WTC11 (cell line): Measurements from ENCODE around the gene CCDC88B. TPM values are rescaled to one million over a fixed set of nuclear protein-coding genes. Genes with fewer than 3 reads are reported as not detected.

Experiments
- CBFB ChIP-seq: sonication (generic); formaldehyde crosslinking; IDR thresholded peaks from 2 replicates; pipeline ENCODE4 v1.8.1; 2022; ENCODE audit warnings: mild to moderate bottlenecking, low read depth, missing genetic modification reagents
- CREM ChIP-seq: sonication (generic); formaldehyde crosslinking; IDR thresholded peaks from 2 replicates; pipeline ENCODE4 v1.8.1; 2022; ENCODE audit warnings: mild to moderate bottlenecking, missing genetic modification reagents, moderate library complexity
- EMX1 ChIP-seq: fragments of 250-450 bp; sonication (Bioruptor Pico); IDR thresholded peaks from 2 replicates; pipeline ENCODE4 v1.8.0; 2021; ENCODE audit warnings: mild to moderate bottlenecking
- ETV6 ChIP-seq: sonication (generic); formaldehyde crosslinking; IDR thresholded peaks from 2 replicates; pipeline ENCODE4 v1.8.1; 2022; ENCODE audit warnings: mild to moderate bottlenecking, missing genetic modification reagents
- FOXK1 ChIP-seq: sonication (generic); formaldehyde crosslinking; IDR thresholded peaks from 2 replicates; pipeline ENCODE4 v1.8.0; 2022; ENCODE audit warnings: mild to moderate bottlenecking, moderate library complexity, missing genetic modification reagents
- GABPB1 ChIP-seq: sonication (generic); formaldehyde crosslinking; IDR thresholded peaks from 2 replicates; pipeline ENCODE4 v1.8.1; 2023; ENCODE audit warnings: mild to moderate bottlenecking, missing genetic modification reagents
- IRF2 ChIP-seq: sonication (generic); formaldehyde crosslinking; IDR thresholded peaks from 2 replicates; pipeline ENCODE4 v1.8.0; 2022; ENCODE audit warnings: low read depth, missing genetic modification reagents, borderline replicate concordance
- JUN ChIP-seq: sonication (generic); formaldehyde crosslinking; IDR thresholded peaks from 2 replicates; pipeline ENCODE4 v1.8.0; 2023; ENCODE audit warnings: mild to moderate bottlenecking, missing genetic modification reagents
- KAT7 ChIP-seq: sonication (generic); formaldehyde crosslinking; IDR thresholded peaks from 2 replicates; pipeline ENCODE4 v1.8.1; 2023; ENCODE audit warnings: missing genetic modification reagents, mild to moderate bottlenecking, borderline replicate concordance
- MYBL2 ChIP-seq: sonication (generic); formaldehyde crosslinking; IDR thresholded peaks from 2 replicates; pipeline ENCODE4 v1.8.1; 2023; ENCODE audit warnings: mild to moderate bottlenecking, moderate library complexity, missing genetic modification reagents
- NFATC4 ChIP-seq: fragments of 250-450 bp; sonication (Bioruptor Pico); IDR thresholded peaks from 2 replicates; pipeline ENCODE4 v1.9.0; 2021; ENCODE audit warnings: mild to moderate bottlenecking
- NR2C2 ChIP-seq: sonication (generic); formaldehyde crosslinking; IDR thresholded peaks from 2 replicates; pipeline ENCODE4 v1.8.0; 2022; ENCODE audit warnings: mild to moderate bottlenecking, missing genetic modification reagents
- NR3C1 ChIP-seq: sonication (generic); formaldehyde crosslinking; conservative IDR thresholded peaks from 2 replicates; pipeline ENCODE4 v1.8.1; 2023; ENCODE audit warnings: low read depth, mild to moderate bottlenecking, missing genetic modification reagents
- OVOL2 ChIP-seq: fragments of 250-450 bp; sonication (Bioruptor Pico); IDR thresholded peaks from 2 replicates; pipeline ENCODE4 v1.9.0; 2021; ENCODE audit warnings: mild to moderate bottlenecking, borderline replicate concordance
- PRRX2 ChIP-seq: fragments of 250-450 bp; sonication (Bioruptor Pico); IDR thresholded peaks from 2 replicates; pipeline ENCODE4 v1.8.0; 2021; ENCODE audit warnings: mild to moderate bottlenecking
- SOX15 ChIP-seq: fragments of 250-450 bp; sonication (Bioruptor Pico); IDR thresholded peaks from 2 replicates; pipeline ENCODE4 v1.9.0; 2021; ENCODE audit warnings: mild to moderate bottlenecking
- SP1 ChIP-seq: sonication (generic); formaldehyde crosslinking; conservative IDR thresholded peaks from 2 replicates; pipeline ENCODE4 v1.8.1; 2022; ENCODE audit warnings: missing genetic modification reagents
- ZNF121 ChIP-seq: sonication (generic); formaldehyde crosslinking; IDR thresholded peaks from 2 replicates; pipeline ENCODE4 v1.8.0; 2023; ENCODE audit warnings: missing genetic modification reagents
- ZNF232 ChIP-seq: sonication (generic); formaldehyde crosslinking; IDR thresholded peaks from 2 replicates; pipeline ENCODE4 v1.8.0; 2022; ENCODE audit warnings: mild to moderate bottlenecking, missing genetic modification reagents
- ZNF423 ChIP-seq: fragments of 250-450 bp; sonication (Bioruptor Pico); IDR thresholded peaks from 2 replicates; pipeline ENCODE4 v2.1.2; 2022; ENCODE audit warnings: mild to moderate bottlenecking, moderate library complexity
- total RNA-seq: library from RNA; stranded (reverse); gene quantifications from 3 replicates; pipeline ENCODE4 v1.2.3, GENCODE V29; 2021
- TF ChIP-seq, protein P1 (sequence below): fragments of 200-600 bp; IDR thresholded peaks from 2 replicates; pipeline ENCODE4 v1.8.0; 2022; ENCODE audit warnings: antibody characterized with exemption
- TF ChIP-seq, protein P2 (sequence below): sonication (generic); formaldehyde crosslinking; IDR thresholded peaks from 2 replicates; pipeline ENCODE4 v1.8.0; 2022; ENCODE audit warnings: missing genetic modification reagents
- TF ChIP-seq, protein P3 (sequence below): sonication (generic); formaldehyde crosslinking; IDR thresholded peaks from 2 replicates; pipeline ENCODE4 v1.8.1; 2023; ENCODE audit warnings: mild to moderate bottlenecking, missing genetic modification reagents, moderate library complexity
- TF ChIP-seq, protein P4 (sequence below): sonication (generic); formaldehyde crosslinking; IDR thresholded peaks from 2 replicates; pipeline ENCODE4 v1.8.0; 2022; ENCODE audit warnings: mild to moderate bottlenecking, missing genetic modification reagents
- TF ChIP-seq, protein P5 (sequence below): sonication (generic); formaldehyde crosslinking; IDR thresholded peaks from 2 replicates; pipeline ENCODE4 v1.8.1; 2022; ENCODE audit warnings: low read depth, mild to moderate bottlenecking, moderate library complexity, missing genetic modification reagents, borderline replicate concordance
- TF ChIP-seq, protein P6 (sequence below): sonication (generic); formaldehyde crosslinking; IDR thresholded peaks from 2 replicates; pipeline ENCODE4 v1.8.0; 2022; ENCODE audit warnings: mild to moderate bottlenecking, missing genetic modification reagents
- TF ChIP-seq, protein P7 (sequence below): sonication (generic); formaldehyde crosslinking; conservative IDR thresholded peaks from 2 replicates; pipeline ENCODE4 v1.8.1; 2022; ENCODE audit warnings: mild to moderate bottlenecking, missing genetic modification reagents
- TF ChIP-seq, protein P8 (sequence below): sonication (generic); formaldehyde crosslinking; IDR thresholded peaks from 2 replicates; pipeline ENCODE4 v1.8.1; 2023; ENCODE audit warnings: mild to moderate bottlenecking, missing genetic modification reagents, moderate library complexity
- TF ChIP-seq, protein P9 (sequence below): sonication (generic); formaldehyde crosslinking; IDR thresholded peaks from 2 replicates; pipeline ENCODE4 v1.8.1; 2022; ENCODE audit warnings: mild to moderate bottlenecking, missing genetic modification reagents, moderate library complexity, borderline replicate concordance

CCDC88B gene
- total RNA-seq, 1 experiment from 2014 or later, result 17.0 TPM

DNA sequence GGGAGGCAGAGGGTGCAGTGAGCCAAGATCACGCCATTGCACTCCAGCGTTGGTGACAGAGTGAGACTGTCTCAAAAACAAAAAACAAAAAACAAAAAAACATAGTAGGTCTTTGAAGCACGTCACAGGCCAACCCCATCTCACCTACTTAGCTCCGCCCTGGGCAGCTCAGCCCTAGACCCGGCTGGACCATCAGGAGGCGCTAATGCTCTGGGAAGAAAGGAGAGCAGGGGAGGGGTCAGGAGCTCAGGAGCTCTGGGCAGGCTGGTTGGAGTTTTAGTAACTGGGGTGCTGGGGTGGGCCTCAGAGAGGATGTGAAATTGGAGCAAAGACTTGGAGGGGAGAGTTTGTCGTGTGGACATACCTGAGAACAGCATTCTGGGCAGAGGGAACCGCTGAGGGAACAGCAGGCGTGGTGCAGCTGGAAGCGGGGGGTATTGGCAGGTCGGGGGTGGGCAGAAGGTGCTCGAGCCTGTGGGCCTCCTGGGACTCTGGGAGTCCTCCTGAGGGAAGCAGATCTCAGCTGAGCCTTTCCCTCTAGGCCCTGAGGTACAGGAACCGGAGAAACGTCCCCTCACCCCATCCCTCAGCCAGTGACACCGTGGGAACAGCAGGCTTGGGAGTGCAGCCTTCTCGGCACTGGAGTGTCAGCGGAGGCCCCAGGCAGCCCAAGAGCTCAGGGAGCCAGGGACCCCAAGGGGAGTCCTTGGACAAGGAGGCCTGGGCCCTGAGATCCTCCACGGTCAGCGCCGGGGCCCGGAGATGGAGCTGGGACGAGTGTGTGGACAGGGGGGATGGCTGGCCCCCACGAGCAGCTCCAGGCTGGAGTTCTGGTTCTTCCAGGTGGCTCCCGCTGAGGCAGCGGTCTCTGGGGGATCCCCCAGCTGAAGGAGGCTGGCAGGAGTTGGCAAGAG lies 16.8 kb downstream of the CCDC88B start (continued):
- TF ChIP-seq, protein P1, sequence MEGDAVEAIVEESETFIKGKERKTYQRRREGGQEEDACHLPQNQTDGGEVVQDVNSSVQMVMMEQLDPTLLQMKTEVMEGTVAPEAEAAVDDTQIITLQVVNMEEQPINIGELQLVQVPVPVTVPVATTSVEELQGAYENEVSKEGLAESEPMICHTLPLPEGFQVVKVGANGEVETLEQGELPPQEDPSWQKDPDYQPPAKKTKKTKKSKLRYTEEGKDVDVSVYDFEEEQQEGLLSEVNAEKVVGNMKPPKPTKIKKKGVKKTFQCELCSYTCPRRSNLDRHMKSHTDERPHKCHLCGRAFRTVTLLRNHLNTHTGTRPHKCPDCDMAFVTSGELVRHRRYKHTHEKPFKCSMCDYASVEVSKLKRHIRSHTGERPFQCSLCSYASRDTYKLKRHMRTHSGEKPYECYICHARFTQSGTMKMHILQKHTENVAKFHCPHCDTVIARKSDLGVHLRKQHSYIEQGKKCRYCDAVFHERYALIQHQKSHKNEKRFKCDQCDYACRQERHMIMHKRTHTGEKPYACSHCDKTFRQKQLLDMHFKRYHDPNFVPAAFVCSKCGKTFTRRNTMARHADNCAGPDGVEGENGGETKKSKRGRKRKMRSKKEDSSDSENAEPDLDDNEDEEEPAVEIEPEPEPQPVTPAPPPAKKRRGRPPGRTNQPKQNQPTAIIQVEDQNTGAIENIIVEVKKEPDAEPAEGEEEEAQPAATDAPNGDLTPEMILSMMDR, result peak; percentile 23; the same call in 1 of the 2 replicates
- peak; percentile 32; the same call in 1 of the 2 replicates for TF ChIP-seq ETV6 (CRISPR knock-in tag)
- TF ChIP-seq ZNF121 (CRISPR knock-in tag), result no peak
- TF ChIP-seq NR3C1 (CRISPR knock-in tag), result no peak
- no peak for TF ChIP-seq IRF2 (CRISPR knock-in tag)
- TF ChIP-seq PRRX2 (CRISPR knock-in tag), result no peak
- TF ChIP-seq, protein P2, sequence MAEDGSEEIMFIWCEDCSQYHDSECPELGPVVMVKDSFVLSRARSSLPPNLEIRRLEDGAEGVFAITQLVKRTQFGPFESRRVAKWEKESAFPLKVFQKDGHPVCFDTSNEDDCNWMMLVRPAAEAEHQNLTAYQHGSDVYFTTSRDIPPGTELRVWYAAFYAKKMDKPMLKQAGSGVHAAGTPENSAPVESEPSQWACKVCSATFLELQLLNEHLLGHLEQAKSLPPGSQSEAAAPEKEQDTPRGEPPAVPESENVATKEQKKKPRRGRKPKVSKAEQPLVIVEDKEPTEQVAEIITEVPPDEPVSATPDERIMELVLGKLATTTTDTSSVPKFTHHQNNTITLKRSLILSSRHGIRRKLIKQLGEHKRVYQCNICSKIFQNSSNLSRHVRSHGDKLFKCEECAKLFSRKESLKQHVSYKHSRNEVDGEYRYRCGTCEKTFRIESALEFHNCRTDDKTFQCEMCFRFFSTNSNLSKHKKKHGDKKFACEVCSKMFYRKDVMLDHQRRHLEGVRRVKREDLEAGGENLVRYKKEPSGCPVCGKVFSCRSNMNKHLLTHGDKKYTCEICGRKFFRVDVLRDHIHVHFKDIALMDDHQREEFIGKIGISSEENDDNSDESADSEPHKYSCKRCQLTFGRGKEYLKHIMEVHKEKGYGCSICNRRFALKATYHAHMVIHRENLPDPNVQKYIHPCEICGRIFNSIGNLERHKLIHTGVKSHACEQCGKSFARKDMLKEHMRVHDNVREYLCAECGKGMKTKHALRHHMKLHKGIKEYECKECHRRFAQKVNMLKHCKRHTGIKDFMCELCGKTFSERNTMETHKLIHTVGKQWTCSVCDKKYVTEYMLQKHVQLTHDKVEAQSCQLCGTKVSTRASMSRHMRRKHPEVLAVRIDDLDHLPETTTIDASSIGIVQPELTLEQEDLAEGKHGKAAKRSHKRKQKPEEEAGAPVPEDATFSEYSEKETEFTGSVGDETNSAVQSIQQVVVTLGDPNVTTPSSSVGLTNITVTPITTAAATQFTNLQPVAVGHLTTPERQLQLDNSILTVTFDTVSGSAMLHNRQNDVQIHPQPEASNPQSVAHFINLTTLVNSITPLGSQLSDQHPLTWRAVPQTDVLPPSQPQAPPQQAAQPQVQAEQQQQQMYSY (CRISPR knock-in tag), result no peak
- no peak for TF ChIP-seq CREM (CRISPR knock-in tag)
- TF ChIP-seq OVOL2 (CRISPR knock-in tag), result no peak
- no peak for TF ChIP-seq NR2C2
- TF ChIP-seq ZNF423, result no peak
- TF ChIP-seq, protein P3, sequence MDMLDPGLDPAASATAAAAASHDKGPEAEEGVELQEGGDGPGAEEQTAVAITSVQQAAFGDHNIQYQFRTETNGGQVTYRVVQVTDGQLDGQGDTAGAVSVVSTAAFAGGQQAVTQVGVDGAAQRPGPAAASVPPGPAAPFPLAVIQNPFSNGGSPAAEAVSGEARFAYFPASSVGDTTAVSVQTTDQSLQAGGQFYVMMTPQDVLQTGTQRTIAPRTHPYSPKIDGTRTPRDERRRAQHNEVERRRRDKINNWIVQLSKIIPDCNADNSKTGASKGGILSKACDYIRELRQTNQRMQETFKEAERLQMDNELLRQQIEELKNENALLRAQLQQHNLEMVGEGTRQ (CRISPR knock-in tag), result no peak
- TF ChIP-seq, protein P4, sequence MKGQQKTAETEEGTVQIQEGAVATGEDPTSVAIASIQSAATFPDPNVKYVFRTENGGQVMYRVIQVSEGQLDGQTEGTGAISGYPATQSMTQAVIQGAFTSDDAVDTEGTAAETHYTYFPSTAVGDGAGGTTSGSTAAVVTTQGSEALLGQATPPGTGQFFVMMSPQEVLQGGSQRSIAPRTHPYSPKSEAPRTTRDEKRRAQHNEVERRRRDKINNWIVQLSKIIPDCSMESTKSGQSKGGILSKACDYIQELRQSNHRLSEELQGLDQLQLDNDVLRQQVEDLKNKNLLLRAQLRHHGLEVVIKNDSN (CRISPR knock-in tag), result no peak
- no peak for TF ChIP-seq JUN (CRISPR knock-in tag)
- TF ChIP-seq NFATC4 (CRISPR knock-in tag), result no peak
- peak; percentile 30; the same call in 1 of the 2 replicates for TF ChIP-seq SP1 (CRISPR knock-in tag)
- TF ChIP-seq, protein P5, sequence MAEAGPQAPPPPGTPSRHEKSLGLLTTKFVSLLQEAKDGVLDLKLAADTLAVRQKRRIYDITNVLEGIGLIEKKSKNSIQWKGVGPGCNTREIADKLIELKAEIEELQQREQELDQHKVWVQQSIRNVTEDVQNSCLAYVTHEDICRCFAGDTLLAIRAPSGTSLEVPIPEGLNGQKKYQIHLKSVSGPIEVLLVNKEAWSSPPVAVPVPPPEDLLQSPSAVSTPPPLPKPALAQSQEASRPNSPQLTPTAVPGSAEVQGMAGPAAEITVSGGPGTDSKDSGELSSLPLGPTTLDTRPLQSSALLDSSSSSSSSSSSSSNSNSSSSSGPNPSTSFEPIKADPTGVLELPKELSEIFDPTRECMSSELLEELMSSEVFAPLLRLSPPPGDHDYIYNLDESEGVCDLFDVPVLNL, result no peak
- no peak for TF ChIP-seq SOX15
- TF ChIP-seq KAT7, result no peak
- TF ChIP-seq ZNF232, result no peak
- TF ChIP-seq GABPB1 (CRISPR knock-in tag), result no peak
- TF ChIP-seq EMX1 (CRISPR knock-in tag), result no peak
- no peak for TF ChIP-seq CBFB (CRISPR knock-in tag)
- TF ChIP-seq, protein P6, sequence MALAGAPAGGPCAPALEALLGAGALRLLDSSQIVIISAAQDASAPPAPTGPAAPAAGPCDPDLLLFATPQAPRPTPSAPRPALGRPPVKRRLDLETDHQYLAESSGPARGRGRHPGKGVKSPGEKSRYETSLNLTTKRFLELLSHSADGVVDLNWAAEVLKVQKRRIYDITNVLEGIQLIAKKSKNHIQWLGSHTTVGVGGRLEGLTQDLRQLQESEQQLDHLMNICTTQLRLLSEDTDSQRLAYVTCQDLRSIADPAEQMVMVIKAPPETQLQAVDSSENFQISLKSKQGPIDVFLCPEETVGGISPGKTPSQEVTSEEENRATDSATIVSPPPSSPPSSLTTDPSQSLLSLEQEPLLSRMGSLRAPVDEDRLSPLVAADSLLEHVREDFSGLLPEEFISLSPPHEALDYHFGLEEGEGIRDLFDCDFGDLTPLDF (CRISPR knock-in tag), result no peak
- TF ChIP-seq, protein P7, sequence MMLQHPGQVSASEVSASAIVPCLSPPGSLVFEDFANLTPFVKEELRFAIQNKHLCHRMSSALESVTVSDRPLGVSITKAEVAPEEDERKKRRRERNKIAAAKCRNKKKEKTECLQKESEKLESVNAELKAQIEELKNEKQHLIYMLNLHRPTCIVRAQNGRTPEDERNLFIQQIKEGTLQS (CRISPR knock-in tag), result no peak
- TF ChIP-seq, protein P8, sequence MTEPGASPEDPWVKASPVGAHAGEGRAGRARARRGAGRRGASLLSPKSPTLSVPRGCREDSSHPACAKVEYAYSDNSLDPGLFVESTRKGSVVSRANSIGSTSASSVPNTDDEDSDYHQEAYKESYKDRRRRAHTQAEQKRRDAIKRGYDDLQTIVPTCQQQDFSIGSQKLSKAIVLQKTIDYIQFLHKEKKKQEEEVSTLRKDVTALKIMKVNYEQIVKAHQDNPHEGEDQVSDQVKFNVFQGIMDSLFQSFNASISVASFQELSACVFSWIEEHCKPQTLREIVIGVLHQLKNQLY, result no peak
- TF ChIP-seq FOXK1, result peak; percentile 12; the same call in 1 of the 2 replicates
- no peak for TF ChIP-seq MYBL2 (CRISPR knock-in tag)
- TF ChIP-seq, protein P9, sequence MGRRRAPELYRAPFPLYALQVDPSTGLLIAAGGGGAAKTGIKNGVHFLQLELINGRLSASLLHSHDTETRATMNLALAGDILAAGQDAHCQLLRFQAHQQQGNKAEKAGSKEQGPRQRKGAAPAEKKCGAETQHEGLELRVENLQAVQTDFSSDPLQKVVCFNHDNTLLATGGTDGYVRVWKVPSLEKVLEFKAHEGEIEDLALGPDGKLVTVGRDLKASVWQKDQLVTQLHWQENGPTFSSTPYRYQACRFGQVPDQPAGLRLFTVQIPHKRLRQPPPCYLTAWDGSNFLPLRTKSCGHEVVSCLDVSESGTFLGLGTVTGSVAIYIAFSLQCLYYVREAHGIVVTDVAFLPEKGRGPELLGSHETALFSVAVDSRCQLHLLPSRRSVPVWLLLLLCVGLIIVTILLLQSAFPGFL, result no peak
